NK-92 (cell line): Measurements from ENCODE around the gene TCF7L2.

Source experiments
- DNase-seq: peaks from one replicate; lab custom pipeline; 2025; ENCODE audit not compliant: unreplicated experiment; lab: John Stamatoyannopoulos, UW

TCF7L2 gene

GRCh38 chr10:113020838-113021237, 70.8 kb downstream of the TCF7L2 start:
- no peak for DNase-seq

- DNase-seq = no peak
Observed at GRCh38 chr10:113021268-113022040, 71.4 kb downstream of the TCF7L2 start.

GRCh38 chr10:113022265-113022664, 72.2 kb downstream of the TCF7L2 start:
- no peak for DNase-seq

GRCh38 chr10:113023017-113023416, 73.0 kb downstream of the TCF7L2 start:
- DNase-seq = no peak

GRCh38 chr10:113024930-113025329, 74.9 kb downstream of the TCF7L2 start:
- no peak for DNase-seq

GRCh38 chr10:113025487-113025886, 75.4 kb downstream of the TCF7L2 start:
- DNase-seq = no peak

- no peak for DNase-seq
Observed at GRCh38 chr10:113026679-113027078, 76.6 kb downstream of the TCF7L2 start.

- no peak for DNase-seq
Observed at GRCh38 chr10:113027230-113027573, 77.2 kb downstream of the TCF7L2 start.

GRCh38 chr10:113027574-113028455, 77.8 kb downstream of the TCF7L2 start:
- DNase-seq = no peak

- DNase-seq = no peak
Observed at GRCh38 chr10:113028456-113029440, 78.7 kb downstream of the TCF7L2 start.

GRCh38 chr10:113030453-113030852, 80.4 kb downstream of the TCF7L2 start:
- DNase-seq = no peak

- no peak for DNase-seq
Observed at GRCh38 chr10:113031147-113031546, 81.1 kb downstream of the TCF7L2 start.

- DNase-seq = no peak
Observed at GRCh38 chr10:113033991-113034390, 83.9 kb downstream of the TCF7L2 start.

GRCh38 chr10:113035732-113036312, 85.8 kb downstream of the TCF7L2 start:
- no peak for DNase-seq

GRCh38 chr10:113036619-113037018, 86.6 kb downstream of the TCF7L2 start:
- DNase-seq = no peak

GRCh38 chr10:113037218-113037617, 87.2 kb downstream of the TCF7L2 start:
- no peak for DNase-seq

GRCh38 chr10:113038183-113038582, 88.1 kb downstream of the TCF7L2 start:
- no peak for DNase-seq

GRCh38 chr10:113038985-113039384, 88.9 kb downstream of the TCF7L2 start:
- no peak for DNase-seq

GRCh38 chr10:113041324-113041723, 91.3 kb downstream of the TCF7L2 start:
- DNase-seq = no peak

- DNase-seq = no peak
Observed at GRCh38 chr10:113041841-113042750, 92.0 kb downstream of the TCF7L2 start.
